Stimulated activated CD8-positive, alpha-beta memory T cell treated with anti-CD3 and anti-CD28 coated beads, Interleukin-4, amount 100 ng/mL, for 1 hour (primary cell): ENCODE results near the gene MRPL40.

Experiments used
- DNase-seq, 2 donors: peaks; one replicate each; pipeline ENCODE4 v3.0.0-alpha.2; 2020; ENCODE audit warnings: low read depth in 2 of 2, low spot score in 1 of 2

The MRPL40 gene

DNA sequence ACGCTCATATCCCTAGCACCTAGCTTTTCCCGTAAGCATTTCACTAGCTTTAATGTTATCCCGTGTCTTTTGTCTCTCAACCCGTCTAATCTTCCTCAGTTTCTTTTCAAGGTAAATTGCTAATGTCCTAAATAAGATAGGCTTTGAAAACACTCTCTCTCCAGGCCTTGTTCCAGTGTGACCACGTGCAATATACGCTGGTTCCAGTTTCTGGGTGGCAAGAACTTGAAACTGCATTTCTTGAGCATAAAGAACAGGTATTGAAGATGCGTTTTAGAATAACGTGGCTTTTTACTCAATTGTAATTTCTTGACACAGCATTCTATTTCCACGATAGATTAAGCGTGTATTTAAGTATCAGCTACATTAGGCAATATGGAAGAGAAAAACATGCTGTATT is 48.4 kb downstream of the MRPL40 start:
- DNase-seq: no peak

DNA sequence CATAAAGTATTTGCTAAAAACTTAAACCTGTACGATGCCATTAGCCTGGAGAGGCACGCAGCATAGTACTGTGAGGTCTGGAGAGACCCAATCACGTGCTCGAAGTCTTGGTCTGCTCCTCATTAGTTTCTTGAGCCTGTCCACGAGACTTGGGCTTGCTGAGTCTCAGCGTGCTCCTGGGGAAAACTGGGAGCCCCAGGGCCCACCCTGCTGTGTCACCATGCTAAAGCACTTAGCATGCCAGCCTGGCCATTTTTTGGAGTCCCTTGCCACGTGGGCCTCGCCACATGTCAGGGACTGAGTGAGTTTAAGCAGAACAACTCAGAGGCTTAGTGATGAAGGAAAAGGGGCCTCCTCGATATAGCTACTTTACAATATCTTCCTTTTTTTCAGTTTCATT is 50.0 kb downstream of the MRPL40 start:
- DNase-seq: no peak

DNA sequence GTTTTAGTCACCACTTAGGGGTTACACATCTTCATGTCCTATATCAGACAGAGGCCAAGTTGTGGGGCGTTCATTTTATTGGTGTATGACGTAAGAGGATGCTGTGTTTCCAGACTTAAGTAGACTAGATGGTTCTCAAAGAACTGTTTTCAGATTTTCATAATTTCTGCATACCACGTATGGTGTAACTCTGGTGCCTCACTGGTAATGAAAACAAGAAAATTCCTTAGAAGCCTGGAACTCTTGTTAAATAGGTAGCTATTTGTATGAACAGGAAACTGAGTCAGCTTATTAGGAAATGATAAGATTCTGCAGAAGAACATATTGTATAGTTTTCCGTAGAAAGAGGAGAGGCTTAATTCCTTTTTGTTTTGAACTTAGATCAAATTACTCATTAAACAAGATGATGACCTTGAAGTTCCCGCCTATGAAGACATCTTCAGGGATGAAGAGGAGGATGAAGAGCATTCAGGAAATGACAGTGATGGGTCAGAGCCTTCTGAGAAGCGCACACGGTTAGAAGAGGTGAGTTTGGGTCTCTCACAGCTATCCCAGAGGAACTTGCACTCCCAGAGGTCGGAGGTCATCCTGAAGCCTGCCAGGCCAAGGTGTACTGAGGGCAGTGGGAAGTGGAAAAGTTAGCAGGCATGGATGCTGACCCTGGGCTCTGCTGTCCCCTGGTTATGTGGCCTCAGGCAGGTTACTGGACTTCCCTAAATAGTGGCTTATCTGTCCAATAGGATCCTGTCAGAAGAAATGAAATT is 51.3 kb downstream of the MRPL40 start:
- DNase-seq: no peak
